SIG-M5 treated with dmso at 0.1 percent for 504 hours (cell line): ENCODE data around the gene TTC31.
A peak's percentile ranks its signal among the peaks of the same experiment; 100 is the strongest.
"Not testable (repeated sequence)": the region's sequence is repeated elsewhere in the genome, so short reads cannot be mapped to it uniquely, and the experiment has no call there.

Source experiments
- DNase-seq: peaks from one replicate; lab custom pipeline; 2025; ENCODE audit not compliant: unreplicated experiment; lab: John Stamatoyannopoulos, UW

Gene TTC31

DNA sequence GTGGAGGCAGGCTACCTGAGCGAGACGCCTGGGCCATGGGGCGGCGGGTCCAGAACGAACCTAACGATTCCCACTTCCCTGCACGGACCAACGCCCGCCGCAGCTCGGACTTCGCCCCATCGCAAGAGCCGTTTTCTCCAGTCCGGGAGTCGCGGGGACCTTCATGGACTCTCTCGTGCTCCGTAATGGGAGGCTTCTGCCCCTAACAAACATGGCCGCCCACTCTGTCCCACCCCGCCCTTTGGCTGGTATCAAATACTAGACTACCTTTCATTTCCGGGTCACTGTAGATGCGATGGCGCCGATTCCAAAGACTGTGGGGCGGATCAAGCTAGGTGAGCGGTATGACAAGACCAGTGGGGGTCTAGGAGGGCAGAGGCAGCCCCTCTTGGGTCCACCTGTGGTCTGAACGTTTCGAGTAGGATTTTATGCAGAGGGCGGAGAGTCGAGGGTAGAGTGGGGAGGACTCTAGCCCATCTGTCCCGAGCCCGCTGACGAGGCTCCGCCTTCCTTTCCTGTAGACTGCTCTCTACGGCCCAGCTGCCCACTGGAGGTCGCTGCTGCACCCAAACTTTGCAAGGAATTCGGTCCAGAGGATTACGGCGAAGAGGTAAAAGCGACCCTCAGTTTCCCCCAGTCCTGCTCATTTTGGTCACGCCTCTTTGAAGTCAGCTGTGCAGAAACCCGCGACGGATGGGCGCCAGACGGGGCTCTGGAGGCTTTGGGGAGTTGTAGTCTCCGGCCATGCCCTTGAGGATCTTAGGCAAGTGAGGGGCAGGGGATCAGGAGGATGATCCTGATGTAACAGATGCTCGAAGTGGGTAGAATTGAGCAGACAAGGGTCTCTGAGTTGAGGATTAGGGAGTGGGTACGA lies at the start of gene TTC31, which contains the start of gene CCDC142:
Gene TTC31, plus strand, starts transcription at position 281 of the 874 bp plus-strand sequence. Its CDS starts 15 bp downstream, at position 296.
Gene CCDC142, minus strand, starts transcription at position 198 of the 874 bp plus-strand sequence. Its CDS starts 161 bp downstream, at position 37.
- DNase-seq = peak; percentile 96

DNA sequence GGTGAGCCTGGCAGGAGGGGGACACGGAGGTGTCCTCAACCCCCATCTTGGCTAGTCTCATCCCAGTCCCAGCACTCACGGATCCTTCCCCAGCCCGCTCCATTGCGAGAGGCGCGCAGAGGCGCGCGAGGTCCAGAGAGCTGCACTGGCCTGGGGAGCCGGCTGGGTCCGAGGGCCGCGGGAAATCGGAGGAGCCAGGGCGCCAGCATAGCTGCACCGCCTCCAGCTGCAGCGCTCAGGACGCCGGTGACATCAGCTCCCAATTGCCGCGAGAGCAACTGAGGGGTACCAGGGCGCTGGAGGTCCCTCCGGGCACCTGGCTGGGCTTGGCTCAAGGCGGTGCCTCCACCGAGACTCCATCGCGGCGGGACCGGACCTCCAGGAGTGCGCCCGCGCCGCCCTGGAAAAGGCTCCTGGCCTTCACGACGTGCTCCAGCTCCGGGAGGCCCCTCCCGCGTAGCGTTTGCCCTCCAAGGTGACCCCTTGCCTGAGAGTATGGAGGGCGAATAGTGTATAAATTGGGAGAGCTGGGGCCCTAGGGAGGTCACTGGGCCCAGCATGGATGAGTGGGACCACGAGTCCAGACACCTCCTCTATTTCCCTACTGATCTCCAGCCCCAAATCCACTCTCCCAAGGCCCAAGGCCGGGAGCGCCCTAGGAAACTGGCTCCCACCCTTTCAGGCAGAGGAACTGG lies 46.6 kb upstream of the TTC31 start:
- no peak for DNase-seq

DNA sequence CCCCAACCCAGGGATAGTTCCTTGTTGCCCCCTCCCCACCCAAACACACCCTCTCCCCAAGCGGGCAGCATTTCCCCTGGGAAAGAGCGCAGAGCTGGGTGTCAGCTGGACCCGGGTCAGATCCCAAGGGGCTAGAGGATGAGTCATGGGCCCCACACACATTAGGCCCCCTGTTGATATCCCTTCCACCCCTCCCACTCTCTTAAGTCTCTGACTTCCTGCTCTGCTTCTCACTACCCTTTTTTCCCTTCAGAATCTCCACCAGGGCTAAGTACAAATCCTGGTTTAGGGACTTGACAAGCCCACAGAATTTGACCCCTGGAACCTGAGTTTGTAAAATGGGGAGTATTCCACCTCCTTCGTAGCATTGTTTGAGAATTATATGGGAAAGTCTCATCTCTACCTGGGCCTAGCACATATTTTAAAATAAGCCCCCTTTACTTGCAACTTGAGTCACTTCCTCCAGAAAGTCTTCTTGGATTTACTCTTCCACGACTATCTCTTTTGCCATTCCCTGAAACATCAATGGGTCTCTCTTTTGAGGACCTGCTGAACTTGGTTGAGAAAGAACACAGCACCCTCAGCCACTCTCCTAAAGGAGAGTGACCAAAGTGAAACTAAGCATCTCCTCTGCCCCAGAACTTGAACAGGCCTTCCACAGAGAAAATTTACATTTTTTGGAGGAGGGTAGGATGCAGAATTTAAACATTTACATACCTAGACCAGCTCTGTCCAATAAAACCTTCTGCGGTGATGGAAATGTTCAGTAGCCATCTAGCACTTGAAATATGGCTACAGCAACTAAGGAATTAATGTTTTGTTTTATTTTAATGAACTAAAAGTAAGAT lies 45.8 kb upstream of the TTC31 start:
- DNase-seq = no peak

DNA sequence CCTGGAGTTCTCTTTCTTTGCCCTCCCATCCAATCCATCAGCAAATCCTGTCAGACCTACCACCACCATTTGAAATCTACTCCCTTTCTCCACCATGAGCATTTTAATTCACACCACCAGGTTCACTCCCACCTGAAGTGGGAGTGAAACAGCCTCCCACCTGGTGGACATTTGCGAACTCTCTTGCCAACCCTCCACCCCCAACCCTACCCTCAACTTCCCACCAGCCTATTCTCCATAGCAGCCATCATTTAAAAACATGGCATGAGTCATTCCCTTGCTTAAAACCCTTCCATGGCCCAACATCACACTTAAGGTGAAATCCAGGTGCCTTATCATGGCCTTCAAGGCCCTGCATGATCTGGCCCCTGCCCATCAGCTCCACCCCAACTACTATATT lies 44.6 kb upstream of the TTC31 start:
- no peak for DNase-seq

DNA sequence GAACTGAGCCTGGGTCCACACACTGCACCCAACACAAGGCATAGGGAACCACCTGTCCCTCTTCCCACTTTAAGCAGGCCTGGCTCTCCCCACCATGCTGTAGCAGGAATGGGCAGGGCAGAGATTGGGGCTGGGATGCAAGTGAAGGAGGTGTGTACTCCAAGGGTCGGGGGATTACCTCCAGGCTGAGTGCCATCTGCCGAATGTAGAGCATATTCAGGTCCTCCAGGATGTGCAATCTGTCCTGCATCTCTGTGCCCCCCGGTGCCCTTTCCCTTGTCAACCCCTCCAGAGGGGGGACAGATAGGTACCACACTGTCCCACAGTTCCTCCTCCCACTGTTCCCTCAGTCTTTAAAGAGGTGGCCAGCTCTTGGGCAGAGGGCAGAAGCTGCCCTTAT lies 43.5 kb upstream of the TTC31 start:
- DNase-seq = no peak

DNA sequence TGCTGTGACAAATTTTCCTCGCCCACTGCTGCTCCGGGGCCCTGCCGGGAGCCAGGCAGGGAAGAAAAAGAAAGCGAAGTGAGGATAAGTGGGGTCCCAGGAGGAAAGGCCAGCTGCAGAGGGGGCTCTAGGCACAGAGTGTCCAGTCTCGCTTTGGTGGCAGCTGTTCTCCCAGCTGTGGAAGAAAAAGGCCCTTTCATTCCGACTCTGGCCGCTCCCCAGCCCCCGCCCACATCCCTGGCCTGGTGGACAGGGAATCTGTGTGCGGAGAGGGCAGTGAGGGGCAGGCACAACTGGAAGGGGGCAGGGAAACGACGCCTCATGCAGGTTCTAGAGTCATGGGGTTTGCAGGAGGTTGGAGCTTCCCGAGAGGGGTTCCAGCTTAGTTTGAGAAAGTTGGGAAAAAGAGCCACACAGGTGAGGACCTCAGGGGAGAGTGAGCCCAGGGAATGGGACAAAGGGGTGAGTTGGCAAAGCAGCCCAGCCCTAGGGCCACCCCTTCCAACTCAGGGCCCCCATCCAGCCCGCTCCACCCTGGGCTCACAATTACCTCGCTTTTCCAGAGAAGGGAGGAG lies 43.0 kb upstream of the TTC31 start:
- DNase-seq = no peak

DNA sequence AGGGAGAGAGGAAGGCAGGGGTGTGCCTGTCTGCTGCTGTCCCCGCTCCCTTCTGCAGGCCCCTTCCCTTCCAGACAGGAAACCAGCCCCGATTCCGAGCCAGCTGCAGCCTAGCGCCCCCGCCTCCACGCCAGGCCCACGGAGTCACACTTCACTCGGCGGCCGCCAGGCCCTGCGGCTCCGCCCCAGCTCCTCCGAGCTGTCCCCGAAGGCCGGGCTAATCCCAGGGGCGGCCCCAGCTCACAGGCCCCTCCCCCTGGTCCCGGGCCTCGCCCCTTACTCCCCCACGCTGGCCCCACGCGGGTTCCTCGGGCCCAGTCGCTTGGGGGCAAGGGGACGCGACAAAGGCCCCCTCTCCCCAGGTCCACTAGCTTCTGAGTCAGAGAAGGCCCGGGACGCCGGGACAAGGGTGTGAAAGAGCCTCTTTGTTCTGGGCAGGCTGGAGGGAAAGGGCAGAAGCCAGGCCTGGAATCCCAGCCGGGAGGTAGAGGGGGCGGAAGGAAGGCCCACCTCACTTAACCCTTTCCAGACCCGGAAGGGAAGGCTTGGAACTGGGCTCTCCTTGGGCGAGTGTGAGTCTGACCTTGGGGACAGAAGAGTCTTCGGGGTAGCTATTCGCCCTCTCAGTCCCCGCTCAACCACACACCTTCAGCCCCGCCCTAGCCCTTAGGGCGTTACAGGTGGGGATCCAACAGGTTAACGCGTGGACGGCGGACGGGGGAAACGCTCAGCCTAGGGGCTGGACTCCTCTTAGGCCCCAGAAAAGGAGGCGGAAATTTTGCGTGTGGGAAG lies 42.3 kb upstream of the TTC31 start:
- peak; percentile 24 for DNase-seq

DNA sequence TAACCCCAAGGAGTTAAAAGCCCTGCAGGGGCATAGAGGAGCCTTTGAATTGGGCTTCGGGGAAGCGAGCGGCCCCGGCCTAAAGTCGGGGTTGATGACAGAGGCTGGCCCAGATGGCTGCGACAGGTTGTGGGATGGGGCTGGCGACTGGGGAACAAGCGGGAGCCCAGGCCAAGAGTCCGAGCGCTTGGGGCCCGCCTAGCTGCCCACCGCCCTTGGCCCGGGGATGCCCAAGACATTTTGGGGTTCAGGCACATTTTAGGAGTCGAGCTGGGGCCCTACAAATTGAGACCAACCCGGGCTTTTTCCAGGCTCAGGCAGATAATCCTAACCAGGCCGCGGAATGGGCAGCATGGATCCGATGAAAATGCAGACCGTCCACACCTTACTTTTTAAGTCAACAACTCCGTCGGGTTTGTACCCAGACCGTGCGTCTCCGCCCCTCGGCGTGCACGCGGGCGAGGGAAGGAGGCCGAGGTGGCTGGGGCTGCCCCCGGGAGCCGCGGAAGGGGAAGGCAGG lies 41.7 kb upstream of the TTC31 start:
- no peak for DNase-seq

DNA sequence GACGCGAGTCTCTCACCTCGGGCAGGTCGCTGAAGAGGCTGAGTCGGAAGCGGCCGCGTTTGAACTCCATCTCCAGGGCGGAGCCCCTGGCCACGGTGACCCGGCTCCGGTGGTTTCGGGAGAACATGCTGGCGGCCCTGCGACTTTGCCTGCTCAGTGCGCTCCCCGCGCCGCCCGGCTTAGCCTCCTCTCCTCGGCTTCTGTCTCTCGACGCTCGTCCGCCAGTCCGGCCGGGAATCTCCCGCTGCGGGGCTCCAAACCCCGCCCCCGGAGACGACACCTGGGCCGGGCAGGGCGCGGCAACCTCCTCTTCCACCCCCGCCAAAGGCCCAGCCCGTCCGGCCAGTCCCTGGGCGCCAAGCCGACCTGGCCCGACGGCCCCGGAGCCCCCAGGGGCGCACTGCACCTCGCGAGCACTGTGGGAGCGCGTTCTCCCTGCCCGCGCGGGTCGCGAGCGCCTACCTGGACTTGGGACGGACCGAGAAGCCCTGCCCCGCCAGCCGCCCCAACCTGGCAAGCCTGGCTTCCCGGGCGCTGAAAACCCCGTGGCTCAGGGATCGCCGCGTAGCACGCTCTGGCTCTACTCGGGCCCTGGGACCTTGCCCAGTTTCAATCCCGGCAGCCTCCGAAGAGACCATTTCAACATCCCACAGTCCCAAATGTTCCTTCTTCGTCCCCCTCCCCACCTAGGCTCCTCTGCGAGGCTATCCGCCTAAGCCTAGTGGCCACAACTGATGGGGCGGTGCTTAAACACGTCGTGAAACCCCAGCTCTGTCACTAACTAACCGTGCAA lies 41.0 kb upstream of the TTC31 start, which contains the start of gene RTKN:
Gene RTKN, minus strand, starts transcription at position 248 of the 793 bp plus-strand sequence. Its CDS starts 121 bp downstream, at position 127.
- DNase-seq = no peak

DNA sequence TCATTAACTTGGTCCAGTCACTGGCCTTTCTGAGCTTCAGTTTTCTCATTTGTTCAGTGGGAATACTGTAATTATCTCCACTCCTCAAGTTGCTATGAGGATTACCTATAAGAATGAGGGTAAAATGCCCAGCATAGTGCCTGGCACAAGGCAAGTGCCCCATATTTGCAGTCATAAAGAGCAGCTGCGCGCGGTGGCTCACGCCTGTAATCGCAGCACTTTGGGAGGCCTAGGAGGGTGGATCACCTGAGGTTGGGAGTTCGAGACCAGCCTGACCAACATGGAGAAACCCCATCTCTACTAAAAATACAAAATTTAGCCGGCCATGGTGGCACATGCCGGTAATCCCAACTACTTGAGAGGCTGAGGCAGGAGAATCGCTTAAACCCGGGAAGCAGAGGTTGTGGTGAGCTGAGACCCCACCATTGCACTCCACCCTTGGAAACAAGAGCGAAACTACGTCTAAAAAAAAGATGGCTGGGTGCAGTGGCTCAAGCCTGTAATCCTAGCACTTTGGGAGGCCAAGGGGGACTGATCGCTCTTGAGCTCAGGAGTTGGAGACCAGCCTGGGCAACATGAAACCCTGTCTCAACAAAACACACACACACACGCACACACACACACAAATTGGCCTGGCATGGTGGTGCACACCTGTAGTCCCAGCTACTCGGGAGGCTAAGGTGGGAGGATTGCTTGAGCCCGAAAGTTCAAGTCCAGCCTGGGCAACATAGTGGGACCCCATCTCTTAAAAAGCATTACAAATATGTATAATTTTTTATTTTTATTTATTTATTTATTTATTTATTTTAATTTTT lies 40.2 kb upstream of the TTC31 start:
- not testable (repeated sequence) for DNase-seq

DNA sequence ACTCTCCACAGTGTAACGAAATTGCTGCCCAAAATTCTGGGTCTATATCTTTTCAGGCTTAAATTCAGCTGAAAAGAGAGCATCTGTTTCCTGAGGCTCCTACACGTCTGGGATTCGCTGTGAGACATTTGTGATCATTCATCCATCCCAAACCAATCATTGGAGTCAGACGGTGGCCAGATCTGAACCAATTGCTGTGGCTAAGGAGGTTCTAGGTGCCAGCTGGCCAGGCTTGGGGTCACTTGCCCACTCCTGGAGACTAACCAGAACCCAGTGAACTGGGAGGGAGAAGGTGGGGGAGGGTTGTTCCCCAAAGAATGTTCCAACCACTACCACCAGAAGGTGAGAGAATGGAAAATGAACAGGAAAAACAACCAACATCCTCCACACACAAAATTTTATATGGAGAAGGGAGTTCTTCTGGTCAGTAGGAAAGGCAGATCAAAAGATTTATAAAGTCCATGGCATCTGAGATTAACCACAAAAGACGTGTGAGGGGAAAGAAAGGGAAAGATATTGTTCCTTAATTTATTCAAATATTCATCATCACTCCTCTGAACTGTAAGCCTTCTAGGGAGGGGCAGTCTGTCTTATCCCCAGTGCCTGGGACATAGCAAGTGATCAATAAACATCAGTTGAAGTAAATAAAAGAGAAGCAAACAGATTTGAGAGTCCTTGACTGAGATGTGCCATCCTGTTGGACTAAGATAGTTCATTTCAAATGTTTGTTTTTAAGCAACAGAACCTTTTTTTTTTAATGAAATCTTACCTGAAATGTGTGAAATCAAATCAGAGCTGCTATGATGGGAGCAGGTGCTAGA lies 38.2 kb upstream of the TTC31 start:
- no peak for DNase-seq

DNA sequence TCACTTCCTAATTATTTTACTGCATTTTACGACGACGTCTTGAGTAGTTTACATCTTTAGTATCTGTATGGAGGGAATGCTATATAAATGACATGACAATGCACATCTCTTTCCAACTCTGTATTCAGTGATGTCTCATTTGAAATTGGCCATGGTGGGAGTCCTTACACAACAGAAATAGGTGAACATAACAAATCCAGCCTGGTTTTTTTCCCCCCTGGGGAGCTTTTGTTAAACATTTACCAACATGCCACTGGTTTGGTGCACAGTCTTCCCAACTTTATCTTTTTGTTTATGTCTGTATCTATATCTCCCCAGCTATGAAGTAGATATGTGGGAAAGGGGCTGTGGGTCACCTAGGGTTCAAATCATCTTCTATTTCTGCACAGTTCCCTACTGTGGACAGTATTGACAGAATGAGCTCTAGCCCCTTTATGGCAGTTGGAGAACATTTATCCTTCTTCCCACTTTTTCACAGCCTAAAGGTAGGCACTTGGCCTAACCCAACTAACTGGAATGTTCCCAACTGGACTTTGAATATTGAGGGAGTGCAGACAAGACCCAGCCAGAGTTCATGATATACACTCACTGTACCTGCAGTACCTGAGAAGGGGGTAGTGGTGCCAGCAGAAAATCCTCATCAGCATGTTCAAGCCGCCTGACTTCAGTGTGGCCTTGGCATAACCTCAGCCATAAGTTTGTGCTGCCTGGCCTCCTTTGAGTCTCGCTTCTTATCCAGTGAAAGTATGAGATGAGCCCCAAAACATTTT lies 35.5 kb upstream of the TTC31 start:
- DNase-seq = no peak

DNA sequence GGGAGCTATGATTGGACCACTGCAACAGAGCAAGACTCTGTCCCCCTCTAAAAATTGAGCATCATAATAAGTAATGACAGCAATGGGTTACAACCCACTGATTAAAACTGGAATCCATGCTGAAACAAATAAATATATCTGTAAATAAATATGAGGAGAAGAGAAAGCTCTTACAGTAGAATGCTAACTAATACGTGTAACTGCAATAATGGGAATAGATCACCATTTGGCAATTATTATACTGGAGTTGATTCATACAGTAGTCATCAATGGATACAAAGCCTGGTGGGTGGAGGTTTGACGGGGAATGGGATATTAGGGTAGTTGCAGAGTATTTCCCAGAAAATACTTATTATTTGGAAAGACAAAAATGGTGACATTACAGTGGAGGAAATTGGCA lies 34.1 kb upstream of the TTC31 start:
- no peak for DNase-seq

DNA sequence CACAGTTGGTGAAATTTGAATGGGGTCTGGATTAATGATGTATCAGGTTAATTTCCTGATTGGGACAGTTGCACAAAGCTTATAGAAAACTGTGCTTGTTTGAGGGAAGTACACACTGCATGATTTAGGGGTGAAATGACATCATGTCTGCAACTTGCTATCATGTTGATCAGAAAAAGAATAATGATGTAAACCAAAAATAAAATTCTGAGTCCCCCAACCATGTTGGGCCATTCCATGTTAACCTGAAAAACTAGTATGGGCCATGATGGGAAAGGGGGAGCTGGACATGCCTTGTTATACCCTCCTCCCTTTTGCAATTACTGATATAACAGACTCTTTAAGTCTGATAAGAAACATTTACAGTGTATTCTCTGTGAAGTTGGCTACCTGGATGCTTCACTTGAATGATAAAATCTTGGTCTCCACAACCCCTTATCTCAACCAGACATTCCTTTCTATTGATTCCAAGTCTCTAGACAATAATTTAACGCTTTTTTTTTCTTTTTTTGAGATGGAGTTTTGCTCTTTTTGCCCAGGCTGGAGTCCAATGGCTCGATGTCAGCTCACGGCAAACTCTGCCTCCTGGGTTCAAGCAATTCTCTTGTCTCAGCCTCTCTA lies 32.2 kb upstream of the TTC31 start:
- no peak for DNase-seq

DNA sequence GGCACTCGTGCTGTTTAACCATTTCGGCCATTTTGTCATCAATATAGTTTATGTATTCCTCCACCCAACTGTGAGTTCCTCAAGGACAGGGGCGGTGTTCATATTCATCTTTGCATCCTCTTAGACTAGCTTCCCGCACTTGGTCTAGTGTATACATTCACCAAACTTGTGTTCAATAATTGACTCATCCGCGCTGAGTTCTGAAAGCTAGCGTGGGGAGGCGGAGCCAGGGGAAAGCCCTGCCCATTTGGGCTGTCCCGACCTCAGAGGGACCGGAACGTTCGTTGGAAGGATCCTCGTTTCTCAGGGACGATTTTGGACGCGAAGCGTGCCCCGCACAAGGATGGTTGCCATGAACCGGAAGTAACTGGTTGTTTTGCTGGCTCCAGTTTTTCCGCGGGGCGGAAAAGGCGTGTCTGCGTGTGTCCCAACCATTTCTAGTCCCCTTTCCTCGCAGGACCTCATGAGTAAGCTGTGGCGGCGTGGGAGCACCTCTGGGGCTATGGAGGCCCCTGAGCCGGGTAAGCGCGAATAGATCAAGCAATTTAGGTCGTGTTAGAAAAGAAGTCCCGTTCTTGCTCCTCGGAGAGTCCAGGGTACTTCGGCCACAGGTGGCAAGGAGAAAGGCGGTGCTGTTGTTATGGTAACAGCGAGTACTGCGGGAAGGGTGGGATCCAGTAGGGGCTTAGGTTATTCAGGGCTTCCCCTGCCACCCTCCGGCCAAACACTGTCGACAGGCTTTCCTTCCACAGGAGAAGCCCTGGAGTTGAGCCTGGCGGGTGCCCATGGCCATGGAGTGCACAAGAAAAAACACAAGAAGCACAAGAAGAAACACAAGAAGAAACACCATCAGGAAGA lies 28.0 kb upstream of the TTC31 start, which contains the start of gene INO80B:
Gene INO80B, plus strand, starts transcription at position 434 of the 858 bp plus-strand sequence. Its CDS starts 30 bp downstream, at position 464.
- DNase-seq = peak; percentile 99
